Measurements from ENCODE around the gene HS3ST1. TPM values are rescaled to one million over a fixed set of nuclear protein-coding genes. Genes with fewer than 3 reads are reported as not detected.

Gene HS3ST1
- total RNA-seq, 1 experiment from 2014 or later, result 134 TPM

GRCh38 chr4:11404431-11404830 is 24.3 kb downstream of the HS3ST1 start:
- H3K27ac ChIP-seq (ENCODE audit: low read depth, low read length), result no peak overlapping the region
- peaks cover 43% of the 10 kb centered on the region; the same call in 1 of the 2 replicates for H4K20me1 ChIP-seq (ENCODE audit: insufficient read depth)
- DNase-seq (ENCODE audit: low read depth, low spot score) (no peak), ATAC-seq (no peak)
- CTCF ChIA-PET, result no interaction called here
- H3K4me2 ChIP-seq (ENCODE audit: low read length), result no peak overlapping the region
- RAD21 ChIA-PET (ENCODE audit: low non-redundant PET in 1 of 2, low total read pairs in 2 of 2, uncharacterized antibody in 2 of 2, unreplicated experiment in 2 of 2), result interaction anchor here in 1 of 2 experiments (0.8 kb wide), 1 partner anchor 240 kb away, joined by 3 read pairs; no protein-coding TSS in a partner anchor
- peaks cover 18 to 89% of the 10 kb centered on the region in 2 experiments for H3K36me3 ChIP-seq (ENCODE audit: control insufficient read depth in 1 of 2, insufficient read depth in 2 of 2, low read length in 2 of 2)
- H3K27me3 ChIP-seq (ENCODE audit: insufficient read depth, low read length), result no peaks in the 10 kb centered on the region
- peaks cover 0 to 39% of the 10 kb centered on the region in 2 experiments; a peak in 1 of 4 replicates for H3K4me1 ChIP-seq (ENCODE audit: control insufficient read depth in 1 of 2, insufficient read depth in 2 of 2, low read length in 2 of 2)
- intact Hi-C loops (cut with micrococcal nuclease), result loop anchor here (10.0 kb wide), 1 partner anchor 510 kb away; no protein-coding TSS in a partner anchor
- H3K79me2 ChIP-seq (ENCODE audit: insufficient read depth, low read length), result peaks cover 100% of the 10 kb centered on the region
- H2AFZ ChIP-seq (ENCODE audit: low read depth, low read length, poor library complexity, severe bottlenecking), result no peak overlapping the region
- TF ChIP-seq POLR2AphosphoS5 (IDR thresholded peaks at IDR 0.05; ENCODE audit: low read depth, low read length), result peak; percentile 21; the same call in 1 of the 2 replicates
- TF ChIP-seq SP1 (IDR thresholded peaks at IDR 0.05; ENCODE audit: low read depth), result no peak
- no peak for TF ChIP-seq CEBPB (IDR thresholded peaks at IDR 0.05; ENCODE audit: low read depth)
- H3K9me3 ChIP-seq (ENCODE audit: control insufficient read depth in 1 of 2, insufficient read depth in 1 of 2, low read depth in 1 of 2, low read length in 2 of 2), result no peaks in the 10 kb centered on the region
- H3K9ac ChIP-seq (ENCODE audit: low read length), result no peak overlapping the region
- H3K9me2 ChIP-seq (ENCODE audit: insufficient read depth), result no peaks in the 10 kb centered on the region
- H3K4me3 ChIP-seq (replicated peaks in 1 of 2; ENCODE audit: low read depth in 1 of 2, low read length in 2 of 2), result no peak overlapping the region
- POLR2A ChIA-PET, result no interaction called here
- BruUV-seq (replicated peaks), result no TSS peak

- Histone ChIP-seq H3K9me2 (ENCODE audit: insufficient read depth) (no peaks in the 10 kb centered on the region), H4K20me1 (ENCODE audit: insufficient read depth) (peaks cover 51% of the 10 kb centered on the region; the same call in 1 of the 2 replicates), H3K36me3 (ENCODE audit: control insufficient read depth in 1 of 2, insufficient read depth in 2 of 2, low read length in 2 of 2) (peaks cover 25 to 89% of the 10 kb centered on the region in 2 experiments), H2AFZ (ENCODE audit: low read depth, low read length, poor library complexity, severe bottlenecking) (no peak overlapping the region), H3K9me3 (ENCODE audit: control insufficient read depth in 1 of 2, insufficient read depth in 1 of 2, low read depth in 1 of 2, low read length in 2 of 2) (no peaks in the 10 kb centered on the region), H3K27ac (ENCODE audit: low read depth, low read length) (no peak overlapping the region), H3K9ac (ENCODE audit: low read length) (no peak overlapping the region), H3K4me2 (ENCODE audit: low read length) (no peak overlapping the region), H3K27me3 (ENCODE audit: insufficient read depth, low read length) (no peaks in the 10 kb centered on the region), H3K79me2 (ENCODE audit: insufficient read depth, low read length) (peaks cover 98% of the 10 kb centered on the region), H3K4me1 (ENCODE audit: control insufficient read depth in 1 of 2, insufficient read depth in 2 of 2, low read length in 2 of 2) (peaks cover 9 to 48% of the 10 kb centered on the region in 2 experiments), H3K4me3 (replicated peaks in 1 of 2; ENCODE audit: low read depth in 1 of 2, low read length in 2 of 2) (no peak overlapping the region)
- ChIA-PET CTCF (no interaction called here), POLR2A (no interaction called here), RAD21 (ENCODE audit: low non-redundant PET in 1 of 2, low total read pairs in 2 of 2, uncharacterized antibody in 2 of 2, unreplicated experiment in 2 of 2) (no interaction called here)
- TF ChIP-seq POLR2AphosphoS5 (IDR thresholded peaks at IDR 0.05; ENCODE audit: low read depth, low read length) (no peak), ATF3 (IDR thresholded peaks at IDR 0.05) (no peak), YY1 (IDR thresholded peaks at IDR 0.05; ENCODE audit: extremely low read depth, insufficient replicate concordance, low read depth, low read length) (no peak), SP1 (IDR thresholded peaks at IDR 0.05; ENCODE audit: low read depth) (no peak), CTCF (IDR thresholded peaks at IDR 0.05 in 2 of 3, conservative IDR thresholded peaks at IDR 0.05 in 1 of 3; ENCODE audit: borderline replicate concordance in 1 of 3, insufficient read depth in 1 of 3, low read depth in 2 of 3, low read length in 2 of 3) (no peak), ZFX (IDR thresholded peaks at IDR 0.05) (no peak), CBX3 (IDR thresholded peaks at IDR 0.05; ENCODE audit: low read depth) (no peak), MAX (IDR thresholded peaks at IDR 0.05) (no peak), TCF7L2 (IDR thresholded peaks at IDR 0.05; ENCODE audit: borderline replicate concordance, extremely low read depth, insufficient read depth, insufficient read length) (no peak), REST (IDR thresholded peaks at IDR 0.05; ENCODE audit: low read depth) (no peak), POLR2A (IDR thresholded peaks at IDR 0.05; ENCODE audit: borderline replicate concordance, extremely low read depth, insufficient read depth, insufficient read length) (no peak), SIN3A (IDR thresholded peaks at IDR 0.05; ENCODE audit: low read depth) (no peak), CEBPB (IDR thresholded peaks at IDR 0.05; ENCODE audit: low read depth) (no peak), EZH2phosphoT487 (IDR thresholded peaks at IDR 0.05; ENCODE audit: borderline replicate concordance) (no peak), FOSL1 (IDR thresholded peaks at IDR 0.05; ENCODE audit: low read depth) (no peak)
- DNase-seq (ENCODE audit: low read depth, low spot score) (no peak), ATAC-seq (no peak)
- intact Hi-C loops (cut with micrococcal nuclease), result loop anchor here (10.0 kb wide), 1 partner anchor 507 kb away; no protein-coding TSS in a partner anchor
- BruUV-seq (replicated peaks), result no TSS peak
Observed at GRCh38 chr4:11402192-11402591, 26.5 kb downstream of the HS3ST1 start.

Measured in HCT116 (cell line).